GM21717 (cell line): ENCODE results near the gene ADAMTS15.

Source experiments
- ATAC-seq: cut with Tn5 transposase; IDR thresholded peaks from one replicate; pipeline ENCODE4 v1.9.1; 2021; ENCODE audit warnings: mild to moderate bottlenecking, moderate library complexity; ENCODE audit not compliant: unreplicated experiment

Gene ADAMTS15

DNA sequence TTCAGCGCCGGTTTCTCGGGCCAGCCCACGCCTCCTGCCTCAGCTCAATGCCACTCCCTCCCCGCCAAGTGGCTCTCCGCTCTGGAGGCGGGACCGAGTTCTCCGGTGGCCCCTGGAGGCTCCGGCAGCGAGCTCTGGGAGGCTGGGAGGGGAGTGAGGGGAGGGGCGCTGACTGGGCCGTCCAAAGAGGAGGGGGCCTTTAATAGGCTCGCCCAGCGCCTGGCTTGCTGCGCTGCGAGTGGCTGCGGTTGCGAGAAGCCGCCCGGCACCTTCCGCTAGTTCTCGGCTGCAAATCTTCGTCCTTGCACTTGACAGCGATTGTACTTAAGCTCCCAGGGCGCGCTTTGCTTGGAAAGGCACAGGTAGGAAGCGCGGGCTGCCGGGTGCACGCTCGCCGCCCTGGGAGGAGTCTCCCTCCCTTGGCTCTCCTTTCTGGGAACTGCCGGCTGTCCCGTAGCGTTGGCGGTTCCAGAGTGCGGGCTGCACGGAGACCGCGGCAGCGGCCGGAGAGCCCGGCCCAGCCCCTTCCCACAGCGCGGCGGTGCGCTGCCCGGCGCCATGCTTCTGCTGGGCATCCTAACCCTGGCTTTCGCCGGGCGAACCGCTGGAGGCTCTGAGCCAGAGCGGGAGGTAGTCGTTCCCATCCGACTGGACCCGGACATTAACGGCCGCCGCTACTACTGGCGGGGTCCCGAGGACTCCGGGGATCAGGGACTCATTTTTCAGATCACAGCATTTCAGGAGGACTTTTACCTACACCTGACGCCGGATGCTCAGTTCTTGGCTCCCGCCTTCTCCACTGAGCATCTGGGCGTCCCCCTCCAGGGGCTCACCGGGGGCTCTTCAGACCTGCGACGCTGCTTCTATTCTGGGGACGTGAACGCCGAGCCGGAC lies at the start of gene ADAMTS15:
Gene ADAMTS15, plus strand, starts transcription at position 230 of the 894 bp plus-strand sequence. Its CDS starts 329 bp downstream, at position 559.
- ATAC-seq: no peak

DNA sequence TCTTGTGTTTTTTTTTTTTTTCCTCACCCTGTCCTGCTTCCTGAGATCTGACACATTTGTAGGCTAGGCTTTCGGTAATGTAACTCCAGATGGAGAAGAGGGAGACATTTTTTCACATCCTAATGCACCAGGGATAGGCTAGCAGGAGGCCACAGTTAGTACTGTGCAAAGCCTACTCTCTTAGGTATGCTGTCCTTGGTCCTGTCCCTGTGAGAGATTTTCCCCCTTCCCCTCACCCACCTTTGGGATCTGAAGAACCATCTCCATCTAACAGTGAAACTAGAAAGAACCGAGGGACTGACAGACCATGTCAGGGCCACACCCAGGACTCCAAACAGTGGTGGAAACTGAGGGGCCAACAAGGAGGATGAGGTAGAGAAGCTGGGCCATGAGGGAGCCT lies 49.2 kb upstream of the ADAMTS15 start:
- no peak for ATAC-seq

- ATAC-seq: no peak
These were observed 47.5 kb upstream of the ADAMTS15 start for GRCh38 chr11:130400781-130401483.

GRCh38 chr11:130402570-130402969 lies 45.9 kb upstream of the ADAMTS15 start:
- ATAC-seq: no peak

GRCh38 chr11:130403271-130403804 lies 45.1 kb upstream of the ADAMTS15 start:
- ATAC-seq: no peak

DNA sequence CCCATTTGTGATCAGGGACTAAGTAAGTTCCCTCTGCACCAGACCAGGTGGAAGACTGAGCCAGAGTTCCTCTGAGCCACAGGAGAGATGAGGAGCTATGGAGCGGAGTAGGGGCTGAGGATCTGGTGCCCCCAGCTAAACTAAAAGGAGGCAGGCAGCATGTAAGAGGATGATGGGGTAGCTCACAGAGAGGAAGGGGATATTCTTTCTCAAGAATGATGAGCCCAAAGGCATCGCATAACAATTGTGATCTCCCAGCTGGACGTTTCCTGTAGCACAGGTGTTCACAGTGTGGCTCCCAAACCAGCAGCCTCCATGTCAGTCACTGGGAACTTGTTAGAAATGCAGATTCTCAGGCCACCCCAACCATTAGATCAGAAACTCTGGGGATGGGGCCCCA lies 44.5 kb upstream of the ADAMTS15 start:
- ATAC-seq: no peak

DNA sequence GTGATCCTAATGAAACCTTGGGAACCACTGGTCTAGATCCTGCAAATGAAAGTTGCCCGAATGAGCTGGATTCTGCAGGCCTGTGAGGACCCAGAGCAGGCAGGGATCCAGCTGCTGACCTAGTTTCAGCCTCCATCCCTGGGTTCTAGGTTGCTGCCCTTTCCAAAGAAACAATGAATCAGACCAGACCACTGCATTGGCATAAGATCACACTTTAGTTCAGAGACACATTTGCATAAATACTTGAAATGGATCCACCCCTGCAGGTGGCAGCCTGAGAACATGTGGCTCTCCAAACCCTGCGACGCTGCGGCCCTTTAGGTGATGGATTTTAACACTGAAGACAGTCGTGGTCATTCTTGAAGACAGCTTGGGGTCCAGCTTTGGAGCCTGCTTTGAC lies 43.7 kb upstream of the ADAMTS15 start:
- no peak for ATAC-seq

- no peak for ATAC-seq
These were observed 43.0 kb upstream of the ADAMTS15 start for GRCh38 chr11:130405428-130405827.

GRCh38 chr11:130407978-130408377 lies 40.5 kb upstream of the ADAMTS15 start:
- ATAC-seq: no peak

DNA sequence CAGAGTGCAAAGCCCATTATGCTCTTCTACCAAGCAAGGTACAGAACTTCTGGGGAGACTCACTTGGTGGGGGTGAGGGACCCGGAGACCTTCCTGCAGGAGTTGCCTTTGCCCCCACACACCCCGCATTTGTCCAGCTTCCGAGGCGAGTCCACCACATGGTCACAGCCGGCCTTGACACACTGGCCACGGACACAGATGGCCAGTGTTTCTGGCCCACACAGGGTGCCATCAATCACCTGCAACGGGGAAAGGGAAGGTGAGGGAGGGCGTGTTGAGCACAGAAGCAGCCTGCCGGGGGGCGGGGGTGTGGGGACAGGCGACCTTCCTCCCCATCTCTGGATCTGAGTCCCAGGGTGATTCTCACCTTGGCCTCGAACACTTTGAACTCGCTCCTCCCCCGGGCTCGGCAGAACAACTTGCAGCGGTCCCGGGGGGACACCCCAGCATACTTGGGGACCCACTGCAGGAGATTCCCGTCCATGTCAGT lies 40.0 kb upstream of the ADAMTS15 start:
- ATAC-seq: no peak

DNA sequence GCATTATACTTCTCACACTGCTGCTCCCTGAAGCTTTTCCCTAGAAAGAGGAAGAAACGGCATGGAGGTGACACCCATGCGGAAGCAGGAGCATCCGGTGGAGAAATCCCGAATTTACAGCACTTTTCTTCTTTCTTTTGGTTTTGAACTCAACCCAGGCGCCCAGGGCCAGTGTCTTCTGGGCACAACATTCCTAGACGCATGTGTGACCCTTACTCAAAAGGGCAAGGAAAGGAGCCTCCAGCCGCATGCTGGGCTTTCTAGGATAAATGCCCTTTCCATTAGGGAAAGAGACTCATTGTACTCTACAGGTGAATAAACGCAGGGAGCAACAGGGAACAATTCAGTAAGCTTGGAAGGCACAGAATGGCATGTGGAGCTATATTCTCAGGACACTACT lies 39.5 kb upstream of the ADAMTS15 start:
- ATAC-seq: no peak

- ATAC-seq: no peak
These were observed 38.7 kb upstream of the ADAMTS15 start for GRCh38 chr11:130409594-130410388.

GRCh38 chr11:130411223-130411622 lies 37.2 kb upstream of the ADAMTS15 start:
- ATAC-seq: no peak

DNA sequence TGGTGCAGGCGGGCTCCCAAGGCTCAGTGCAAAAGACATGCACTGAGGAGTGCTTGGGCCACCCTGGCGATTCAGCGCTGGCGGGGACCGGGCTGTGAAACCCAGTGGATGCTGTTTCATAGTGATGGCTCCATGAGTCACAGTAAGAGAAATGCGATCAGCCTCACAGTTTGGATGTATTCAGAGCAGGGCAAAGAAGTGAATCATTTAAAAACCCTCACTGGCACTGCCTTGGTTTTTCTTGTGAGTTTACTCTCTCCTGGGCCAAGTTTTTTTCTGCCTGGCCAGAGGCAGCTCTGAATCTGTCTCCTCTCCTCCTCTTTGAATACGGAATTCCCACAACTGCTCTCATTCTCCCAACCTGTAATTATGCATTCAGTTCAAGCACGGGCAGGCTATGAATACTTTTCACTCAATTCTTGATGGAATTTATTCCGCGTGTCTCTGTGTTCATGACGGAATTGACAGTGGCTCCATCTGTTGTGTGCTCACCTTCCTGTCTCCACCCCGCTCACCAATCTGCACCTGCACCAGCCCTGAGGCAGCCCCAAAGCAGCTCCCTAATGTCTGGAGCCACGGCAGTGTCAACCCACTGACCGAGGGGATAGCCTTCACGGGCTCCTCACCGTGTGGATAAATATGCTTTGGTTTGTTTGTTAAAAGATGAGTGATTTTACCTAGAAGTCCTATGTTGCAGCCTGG lies 34.9 kb upstream of the ADAMTS15 start:
- no peak for ATAC-seq

- ATAC-seq: no peak
These were observed 34.1 kb upstream of the ADAMTS15 start for GRCh38 chr11:130414107-130415080.

GRCh38 chr11:130415731-130416529 lies 32.5 kb upstream of the ADAMTS15 start:
- ATAC-seq: no peak

DNA sequence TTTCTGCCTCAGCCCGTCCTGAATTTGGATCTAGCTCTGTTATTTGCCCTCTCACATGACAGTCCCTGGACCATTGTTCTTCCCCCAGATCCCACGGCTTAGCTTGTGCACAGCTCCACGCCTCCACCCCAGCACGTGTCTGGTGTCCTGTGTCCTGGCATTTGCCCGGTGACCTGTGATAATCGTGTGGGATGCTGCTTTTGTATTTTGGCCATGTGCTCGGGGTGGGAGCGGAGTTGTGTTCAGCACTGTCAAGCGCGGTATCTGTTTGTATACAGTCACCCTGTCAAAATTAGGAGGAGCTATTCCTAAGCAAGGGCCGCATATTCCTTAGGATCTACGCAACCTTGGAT lies 31.9 kb upstream of the ADAMTS15 start:
- no peak for ATAC-seq

DNA sequence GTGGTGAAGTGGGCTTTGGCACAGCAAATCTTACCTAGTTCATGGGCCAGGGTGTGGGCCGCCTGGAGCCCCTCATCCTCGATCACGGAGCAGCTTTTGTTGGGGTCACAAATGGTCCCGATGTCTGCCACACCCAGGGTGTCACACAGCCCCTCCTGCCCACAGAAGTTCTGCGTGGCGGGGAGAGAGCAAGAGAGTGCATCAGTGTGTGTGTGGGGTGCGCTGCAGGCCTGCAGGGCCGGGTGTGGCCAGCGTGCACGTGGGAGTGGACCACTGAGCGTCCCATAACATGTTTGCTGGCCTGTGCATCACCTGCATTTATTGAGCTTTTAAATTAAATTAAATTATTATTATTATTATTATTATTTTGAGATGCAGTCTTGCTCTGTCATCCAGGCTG lies 31.5 kb upstream of the ADAMTS15 start:
- no peak for ATAC-seq
